H9 (cell line): ENCODE results near the gene JARID2. TPM values are rescaled to one million over a fixed set of nuclear protein-coding genes. Genes with fewer than 3 reads are reported as not detected.

Source experiments
- DNase-seq: peaks from one replicate; pipeline ENCODE4 v3.0.0-alpha.2; 2017
- H2AFZ ChIP-seq: one replicate; pipeline ENCODE4 v1.6.1; 2013; ENCODE audit warnings: mild to moderate bottlenecking, low read length, control low read depth, moderate library complexity
- H2AK5ac ChIP-seq: 2 replicates; pipeline ENCODE4 v1.6.1; 2013; ENCODE audit warnings: low read length, control low read depth, mixed read lengths; ENCODE audit not compliant: insufficient read length
- H2BK120ac ChIP-seq: one replicate; pipeline ENCODE4 v1.6.1; 2013; ENCODE audit warnings: low read depth, mild to moderate bottlenecking, low read length, control low read depth, inconsistent platforms; ENCODE audit not compliant: poor library complexity, severe bottlenecking
- H2BK12ac ChIP-seq: 2 replicates; pipeline ENCODE4 v1.6.1; 2013; ENCODE audit warnings: low read length, control low read depth, mixed read lengths, low read depth; ENCODE audit not compliant: insufficient read length
- H2BK15ac ChIP-seq: 2 replicates; pipeline ENCODE4 v1.6.1; 2013; ENCODE audit warnings: low read depth, low read length, control low read depth
- H2BK20ac ChIP-seq: one replicate; pipeline ENCODE4 v1.6.1; 2013; ENCODE audit warnings: low read depth, mild to moderate bottlenecking, low read length, control low read depth, inconsistent platforms; ENCODE audit not compliant: poor library complexity, severe bottlenecking
- H2BK5ac ChIP-seq: 2 replicates; pipeline ENCODE4 v1.6.1; 2013; ENCODE audit warnings: low read length, control low read depth, mixed read lengths; ENCODE audit not compliant: insufficient read length
- H3K14ac ChIP-seq: 2 replicates; pipeline ENCODE4 v1.6.1; 2013; ENCODE audit warnings: low read length, control low read depth; ENCODE audit not compliant: insufficient read depth
- H3K18ac ChIP-seq: 2 replicates; pipeline ENCODE4 v1.6.1; 2013; ENCODE audit warnings: low read depth, mild to moderate bottlenecking, mixed read lengths, low read length, control low read depth; ENCODE audit not compliant: insufficient read length
- H3K23ac ChIP-seq: 2 replicates; pipeline ENCODE4 v1.6.1; 2013; ENCODE audit warnings: low read length, control low read depth, mixed read lengths, low read depth; ENCODE audit not compliant: insufficient read length
- H3K23me2 ChIP-seq: 2 replicates; pipeline ENCODE4 v1.6.1; 2013; ENCODE audit warnings: low read depth, mild to moderate bottlenecking, mixed read lengths, low read length, control low read depth; ENCODE audit not compliant: insufficient read length, poor library complexity, severe bottlenecking
- H3K27ac ChIP-seq: 2 replicates; pipeline ENCODE4 v1.5.1; 2013; ENCODE audit warnings: low read length, control low read depth, mixed read lengths, low read depth; ENCODE audit not compliant: insufficient read length
- H3K27me3 ChIP-seq: 2 replicates; pipeline ENCODE4 v1.6.1; 2013; ENCODE audit warnings: low read length, control low read depth, inconsistent platforms; ENCODE audit not compliant: insufficient read depth
- H3K4ac ChIP-seq: 2 replicates; pipeline ENCODE4 v1.6.1; 2013; ENCODE audit warnings: low read depth, mild to moderate bottlenecking, control low read depth, inconsistent platforms, low read length, moderate library complexity
- H3K4me1 ChIP-seq: 2 replicates; pipeline ENCODE4 v1.6.1; 2013; ENCODE audit warnings: low read length, control low read depth, inconsistent platforms; ENCODE audit not compliant: insufficient read depth
- H3K4me2 ChIP-seq: 2 replicates; pipeline ENCODE4 v1.6.1; 2013; ENCODE audit warnings: low read length, control low read depth, mixed read lengths; ENCODE audit not compliant: insufficient read length, insufficient read depth
- H3K56ac ChIP-seq: 2 replicates; pipeline ENCODE4 v1.6.1; 2013; ENCODE audit warnings: low read depth, mild to moderate bottlenecking, mixed read lengths, low read length, control low read depth; ENCODE audit not compliant: insufficient read length
- H3K79me1 ChIP-seq: 2 replicates; pipeline ENCODE4 v1.6.1; 2013; ENCODE audit warnings: low read depth, mild to moderate bottlenecking, moderate library complexity, low read length, control low read depth, inconsistent platforms; ENCODE audit not compliant: insufficient read depth, poor library complexity, severe bottlenecking
- H3K79me2 ChIP-seq: 2 replicates; pipeline ENCODE4 v1.6.1; 2013; ENCODE audit warnings: low read length, control low read depth, inconsistent platforms; ENCODE audit not compliant: insufficient read depth
- H3K9ac ChIP-seq: 2 replicates; pipeline ENCODE4 v1.6.1; 2013; ENCODE audit warnings: low read length, control low read depth, mixed read lengths; ENCODE audit not compliant: insufficient read length; ENCODE audit errors: extremely low read depth
- H3K9me3 ChIP-seq: one replicate; pipeline ENCODE4 v1.6.1; 2013; ENCODE audit warnings: low read depth, low read length, inconsistent platforms; ENCODE audit not compliant: control insufficient read depth
- H3T11ph ChIP-seq: one replicate; pipeline ENCODE4 v1.6.1; 2013; ENCODE audit warnings: mild to moderate bottlenecking, low read length, control low read depth, inconsistent platforms
- H4K20me1 ChIP-seq: one replicate; pipeline ENCODE4 v1.6.1; 2013; ENCODE audit not compliant: control insufficient read depth, insufficient read length, insufficient read depth
- H4K5ac ChIP-seq: 2 replicates; pipeline ENCODE4 v1.6.1; 2013; ENCODE audit warnings: low read depth, mild to moderate bottlenecking, mixed read lengths, low read length, control low read depth; ENCODE audit not compliant: insufficient read length
- H4K8ac ChIP-seq: replicated peaks from 2 replicates; pipeline ENCODE4 v1.6.1; 2013; ENCODE audit warnings: low read length, control low read depth, mixed read lengths, low read depth; ENCODE audit not compliant: insufficient read length
- H4K91ac ChIP-seq: 2 replicates; pipeline ENCODE4 v1.6.1; 2013; ENCODE audit warnings: low read depth, mild to moderate bottlenecking, moderate library complexity, mixed read lengths, low read length, control low read depth; ENCODE audit not compliant: insufficient read length
- H3K27ac Mint-ChIP-seq, 3 experiments: 2 replicates in 2 of 3; 3 replicates in 1 of 3; pipeline ENCODE4 v1.8.0; 2020 to 2021; ENCODE audit warnings: mixed read lengths in 3 of 3, mild to moderate bottlenecking in 1 of 3, moderate library complexity in 1 of 3
- H3K27me3 Mint-ChIP-seq: 2 replicates; pipeline ENCODE4 v1.8.0; 2021; ENCODE audit warnings: low read depth, mild to moderate bottlenecking, moderate library complexity, mixed read lengths
- H3K36me3 Mint-ChIP-seq, 3 experiments: 2 replicates in 2 of 3; 3 replicates in 1 of 3; pipeline ENCODE4 v1.8.0; 2020 to 2021; ENCODE audit warnings: low read depth in 3 of 3, mixed read lengths in 3 of 3; ENCODE audit not compliant: insufficient read depth in 1 of 3
- H3K4me1 Mint-ChIP-seq, 2 experiments: 2 replicates each; pipeline ENCODE4 v1.8.0; 2020; ENCODE audit warnings: mixed read lengths in 2 of 2
- H3K4me3 Mint-ChIP-seq, 2 experiments: 2 replicates in 1 of 2; 3 replicates in 1 of 2; pipeline ENCODE4 v1.8.0; 2020 to 2021; ENCODE audit warnings: mild to moderate bottlenecking in 2 of 2, mixed read lengths in 2 of 2, moderate library complexity in 1 of 2
- H3K9me3 Mint-ChIP-seq, 2 experiments: 2 replicates in 1 of 2; 3 replicates in 1 of 2; pipeline ENCODE4 v1.8.0; 2020; ENCODE audit warnings: mild to moderate bottlenecking in 2 of 2, mixed read lengths in 2 of 2, moderate library complexity in 1 of 2
- total RNA-seq: library from RNA; stranded (reverse); gene quantifications from 2 replicates; pipeline ENCODE4 v1.2.1, GENCODE V29; 2021
- TF ChIP-seq, protein P1 (sequence below): fragments of 200-600 bp; sonication (generic); conservative IDR thresholded peaks from 3 replicates; pipeline ENCODE4 v1.8.0; 2021; ENCODE audit warnings: antibody characterized with exemption, mild to moderate bottlenecking

The JARID2 gene
- total RNA-seq, 1 experiment from 2014 or later: 174 TPM

DNA sequence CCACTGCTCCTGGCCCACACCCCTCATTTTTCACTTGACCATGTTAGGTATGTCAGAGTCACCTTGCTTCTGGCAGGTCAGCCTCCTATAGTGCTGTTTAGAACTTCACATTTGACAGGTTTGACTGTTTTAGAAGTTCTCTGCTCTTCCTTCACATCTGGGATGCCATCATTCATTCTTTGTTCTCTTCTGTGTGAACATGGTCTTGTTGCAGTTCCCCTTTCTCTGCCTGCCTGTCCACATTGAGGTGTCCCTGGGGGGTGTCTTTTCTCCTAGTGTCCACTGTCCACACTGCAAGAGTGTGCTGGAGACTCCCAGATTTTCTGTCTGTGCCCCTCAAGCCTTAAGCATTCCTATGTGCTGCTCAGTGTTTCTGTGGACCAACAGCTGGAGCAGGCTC lies 89.5 kb downstream of the JARID2 start:
- Mint-ChIP-seq H3K27me3 (no peaks in the 10 kb centered on the region; the same call in 1 of the 2 replicates), H3K36me3 (peaks cover 0 to 6% (median 3%) of the 10 kb centered on the region in 3 experiments; a peak in 3 of 7 replicates), H3K9me3 (no peaks in the 10 kb centered on the region), H3K4me3 (no peak overlapping the region), H3K4me1 (peaks cover 73 to 74% of the 10 kb centered on the region in 2 experiments), H3K27ac (peak overlapping the region in 1 of 3 experiments; percentile 97; a peak in 2 of 7 replicates)
- H2BK20ac ChIP-seq: no peak overlapping the region
- no peaks in the 10 kb centered on the region for H4K20me1 ChIP-seq
- H3K79me2 ChIP-seq: peaks cover 89% of the 10 kb centered on the region
- H3K4me2 ChIP-seq: no peak overlapping the region
- H3K9ac ChIP-seq: no peak overlapping the region
- no peak overlapping the region for H4K8ac ChIP-seq
- no peak overlapping the region for H3K14ac ChIP-seq
- H3K4me1 ChIP-seq: peaks cover 24% of the 10 kb centered on the region
- H3K9me3 ChIP-seq: no peaks in the 10 kb centered on the region
- no peak overlapping the region for H4K91ac ChIP-seq
- no peak overlapping the region for H3K4ac ChIP-seq
- H3K79me1 ChIP-seq: no peaks in the 10 kb centered on the region
- H2AFZ ChIP-seq: no peak overlapping the region
- no peak overlapping the region for H2BK15ac ChIP-seq
- no peak overlapping the region for H3K27ac ChIP-seq
- no peak overlapping the region for H3T11ph ChIP-seq
- no peak overlapping the region for H2BK5ac ChIP-seq
- no peak overlapping the region for H2BK12ac ChIP-seq
- no peak overlapping the region for H4K5ac ChIP-seq
- H3K23ac ChIP-seq: no peak overlapping the region
- H2BK120ac ChIP-seq: no peak overlapping the region
- no peak overlapping the region for H2AK5ac ChIP-seq
- TF ChIP-seq, protein P1, sequence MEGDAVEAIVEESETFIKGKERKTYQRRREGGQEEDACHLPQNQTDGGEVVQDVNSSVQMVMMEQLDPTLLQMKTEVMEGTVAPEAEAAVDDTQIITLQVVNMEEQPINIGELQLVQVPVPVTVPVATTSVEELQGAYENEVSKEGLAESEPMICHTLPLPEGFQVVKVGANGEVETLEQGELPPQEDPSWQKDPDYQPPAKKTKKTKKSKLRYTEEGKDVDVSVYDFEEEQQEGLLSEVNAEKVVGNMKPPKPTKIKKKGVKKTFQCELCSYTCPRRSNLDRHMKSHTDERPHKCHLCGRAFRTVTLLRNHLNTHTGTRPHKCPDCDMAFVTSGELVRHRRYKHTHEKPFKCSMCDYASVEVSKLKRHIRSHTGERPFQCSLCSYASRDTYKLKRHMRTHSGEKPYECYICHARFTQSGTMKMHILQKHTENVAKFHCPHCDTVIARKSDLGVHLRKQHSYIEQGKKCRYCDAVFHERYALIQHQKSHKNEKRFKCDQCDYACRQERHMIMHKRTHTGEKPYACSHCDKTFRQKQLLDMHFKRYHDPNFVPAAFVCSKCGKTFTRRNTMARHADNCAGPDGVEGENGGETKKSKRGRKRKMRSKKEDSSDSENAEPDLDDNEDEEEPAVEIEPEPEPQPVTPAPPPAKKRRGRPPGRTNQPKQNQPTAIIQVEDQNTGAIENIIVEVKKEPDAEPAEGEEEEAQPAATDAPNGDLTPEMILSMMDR: no peak
- H3K23me2 ChIP-seq: no peaks in the 10 kb centered on the region
- H3K27me3 ChIP-seq: no peaks in the 10 kb centered on the region
- H3K18ac ChIP-seq: no peak overlapping the region
- H3K56ac ChIP-seq: no peak overlapping the region
- DNase-seq: no peak
